ENCODE measurements around the gene GPT2. TPM values are rescaled to one million over a fixed set of nuclear protein-coding genes. Genes with fewer than 3 reads are reported as not detected.

Gene GPT2
- total RNA-seq, 1 donor from 2014 or later: 12.9 TPM

DNA sequence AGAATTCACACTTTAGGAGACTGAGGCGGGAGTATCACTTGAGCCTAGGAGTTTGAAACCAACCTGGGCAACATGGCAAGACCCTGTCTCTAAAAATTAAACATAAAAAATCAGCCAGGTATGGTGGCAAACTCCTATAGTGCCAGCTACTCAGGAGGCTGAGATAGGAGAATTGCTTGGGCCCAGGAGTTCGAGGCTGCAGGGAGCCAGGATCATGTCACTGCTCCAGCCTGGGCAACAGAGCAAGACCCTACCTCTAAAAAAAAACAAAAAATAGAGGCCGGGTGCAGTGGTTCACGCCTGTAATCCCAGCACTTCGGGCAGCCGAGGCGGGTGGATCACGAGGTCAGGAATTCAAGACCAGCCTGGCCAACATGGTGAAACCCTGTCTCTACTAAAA, 8.9 kb upstream of the GPT2 start:
- Mint-ChIP-seq H3K27me3 (ENCODE audit: low read depth) (peaks cover 5% of the 10 kb centered on the region), H3K9me3 (no peaks in the 10 kb centered on the region), H3K36me3 (ENCODE audit: low read depth) (no peaks in the 10 kb centered on the region), H3K4me3 (ENCODE audit: low read depth) (no peak overlapping the region), H3K4me1 (ENCODE audit: low read depth) (no peaks in the 10 kb centered on the region), H3K27ac (no peak overlapping the region)
- intact Hi-C loops (cut with micrococcal nuclease): no loop called here
- DNase-seq (ENCODE audit: low spot score): no peak

- H3K9me3 Mint-ChIP-seq: no peaks in the 10 kb centered on the region
- intact Hi-C loops (cut with micrococcal nuclease): loop anchor here (5.0 kb wide), 1 partner anchor 90 kb away; no protein-coding TSS in a partner anchor
- H3K27me3 Mint-ChIP-seq (ENCODE audit: low read depth): peaks cover 21% of the 10 kb centered on the region
- H3K4me3 Mint-ChIP-seq (ENCODE audit: low read depth): peak overlapping the region; percentile 30
- H3K27ac Mint-ChIP-seq: no peak overlapping the region
- H3K4me1 Mint-ChIP-seq (ENCODE audit: low read depth): peaks cover 12% of the 10 kb centered on the region
- H3K36me3 Mint-ChIP-seq (ENCODE audit: low read depth): peaks cover 3% of the 10 kb centered on the region
- no peak for DNase-seq (ENCODE audit: low spot score)
Observed at GRCh38 chr16:46882304-46882939, 1.7 kb upstream of the GPT2 start.

DNA sequence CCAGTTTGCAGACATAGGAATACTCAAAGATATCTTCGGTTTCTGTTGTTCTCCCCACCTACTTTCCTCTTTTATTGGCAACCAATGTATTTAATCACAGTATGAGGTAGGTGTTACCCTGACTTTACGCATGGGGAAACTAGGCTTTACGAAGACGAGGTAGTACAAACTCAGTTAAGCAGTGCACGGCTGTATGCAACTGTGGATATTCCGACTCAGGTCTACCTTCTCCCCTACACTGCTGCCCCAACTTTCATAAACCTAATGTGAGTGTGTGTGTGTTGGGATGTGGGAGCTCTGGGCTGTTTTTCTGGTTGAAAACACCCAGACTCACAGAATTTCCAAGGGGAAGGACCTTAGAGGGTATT, 1.2 kb upstream of the GPT2 start:
- no peak overlapping the region for H3K27ac Mint-ChIP-seq
- peaks cover 21% of the 10 kb centered on the region for H3K27me3 Mint-ChIP-seq (ENCODE audit: low read depth)
- intact Hi-C loops (cut with micrococcal nuclease): loop anchor here (5.0 kb wide), 1 partner anchor 91 kb away; no protein-coding TSS in a partner anchor
- H3K9me3 Mint-ChIP-seq: no peaks in the 10 kb centered on the region
- H3K4me1 Mint-ChIP-seq (ENCODE audit: low read depth): peaks cover 12% of the 10 kb centered on the region
- H3K4me3 Mint-ChIP-seq (ENCODE audit: low read depth): peak overlapping the region; percentile 84
- DNase-seq (ENCODE audit: low spot score): no peak
- peaks cover 3% of the 10 kb centered on the region for H3K36me3 Mint-ChIP-seq (ENCODE audit: low read depth)

DNA sequence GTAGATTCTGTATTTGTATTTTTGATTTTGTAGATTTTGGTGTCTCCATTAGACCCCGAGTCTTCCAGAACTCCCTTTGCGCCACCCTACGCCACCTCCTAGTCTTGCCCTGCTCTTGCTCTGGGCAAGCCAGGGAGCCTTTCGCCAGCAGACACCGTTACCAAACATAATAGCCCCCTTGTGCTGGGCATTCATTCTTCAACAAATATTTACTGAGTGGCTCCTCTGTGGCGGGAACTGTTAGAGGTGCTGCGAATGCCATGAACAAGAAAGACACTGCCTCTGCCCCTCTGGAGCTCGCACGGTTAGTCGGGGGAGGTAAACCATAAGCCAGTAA, 841 bp upstream of the GPT2 start:
- Mint-ChIP-seq H3K4me1 (ENCODE audit: low read depth) (peaks cover 12% of the 10 kb centered on the region), H3K36me3 (ENCODE audit: low read depth) (peaks cover 3% of the 10 kb centered on the region), H3K4me3 (ENCODE audit: low read depth) (peak overlapping the region; percentile 84), H3K27ac (peak overlapping the region; percentile 77), H3K9me3 (no peaks in the 10 kb centered on the region), H3K27me3 (ENCODE audit: low read depth) (peaks cover 21% of the 10 kb centered on the region)
- no peak for DNase-seq (ENCODE audit: low spot score)
- intact Hi-C loops (cut with micrococcal nuclease): loop anchor here (5.0 kb wide), 1 partner anchor 91 kb away; no protein-coding TSS in a partner anchor

GRCh38 chr16:46884513-46885293, 541 bp downstream of the GPT2 start:
- Mint-ChIP-seq H3K4me1 (ENCODE audit: low read depth) (peaks cover 12% of the 10 kb centered on the region), H3K36me3 (ENCODE audit: low read depth) (peaks cover 3% of the 10 kb centered on the region), H3K27ac (no peak overlapping the region), H3K9me3 (no peaks in the 10 kb centered on the region), H3K27me3 (ENCODE audit: low read depth) (peaks cover 21% of the 10 kb centered on the region), H3K4me3 (ENCODE audit: low read depth) (peak overlapping the region; percentile 78)
- intact Hi-C loops (cut with micrococcal nuclease): loop anchor here (1.0 to 5.0 kb wide), 4 partner anchors 22 to 195 kb away; partner anchors contain the start of genes C16orf87, ORC6 and VPS35
- DNase-seq (ENCODE audit: low spot score): peak; percentile 13

DNA sequence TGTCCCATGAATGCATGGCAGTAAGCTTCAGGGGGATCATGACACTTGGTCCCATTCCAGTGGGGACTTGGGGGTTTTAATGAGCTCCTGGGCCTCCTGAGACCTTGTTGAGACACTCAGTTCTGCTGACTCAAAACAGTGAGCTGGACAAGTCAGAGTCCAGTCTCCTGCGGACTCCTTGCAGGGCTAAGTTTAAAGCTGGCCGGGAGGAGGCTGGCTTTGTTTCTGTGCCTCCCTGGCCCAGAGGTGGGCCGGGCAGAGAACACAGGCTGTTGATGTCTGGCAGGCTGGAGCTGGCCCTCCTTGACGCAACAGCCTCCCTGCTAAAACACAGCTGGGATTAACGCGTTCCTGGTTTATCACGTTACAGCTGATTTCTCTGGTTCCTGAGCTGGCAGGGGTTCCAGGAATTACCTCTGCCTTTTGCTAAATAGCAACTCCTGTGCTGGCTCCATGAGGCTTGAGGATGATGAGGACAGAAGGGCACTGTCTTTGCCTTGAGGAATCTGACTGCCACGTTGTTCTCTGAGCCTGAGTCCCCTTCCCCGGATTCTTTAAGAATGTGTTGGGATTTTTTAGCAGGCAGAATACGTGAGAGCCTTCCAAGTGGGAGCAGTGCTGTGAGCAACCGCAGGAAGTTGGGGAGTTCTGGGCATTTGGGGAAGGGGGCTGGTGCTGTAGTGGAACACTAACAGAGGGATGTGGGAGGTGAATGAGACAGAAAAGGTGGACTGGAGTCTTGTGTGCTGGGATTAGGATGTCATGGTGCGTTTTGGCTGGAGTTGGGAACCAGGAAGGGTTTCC, 2.0 kb downstream of the GPT2 start:
- intact Hi-C loops (cut with micrococcal nuclease): loop anchor here (2.0 kb wide), 1 partner anchor 23 kb away; no protein-coding TSS in a partner anchor
- peaks cover 12% of the 10 kb centered on the region for H3K4me1 Mint-ChIP-seq (ENCODE audit: low read depth)
- peaks cover 9% of the 10 kb centered on the region for H3K27me3 Mint-ChIP-seq (ENCODE audit: low read depth)
- DNase-seq (ENCODE audit: low spot score): no peak
- no peaks in the 10 kb centered on the region for H3K9me3 Mint-ChIP-seq
- H3K36me3 Mint-ChIP-seq (ENCODE audit: low read depth): peaks cover 3% of the 10 kb centered on the region
- no peak overlapping the region for H3K27ac Mint-ChIP-seq
- peak overlapping the region; percentile 69 for H3K4me3 Mint-ChIP-seq (ENCODE audit: low read depth)

- H3K27me3 Mint-ChIP-seq (ENCODE audit: low read depth): peaks cover 6% of the 10 kb centered on the region
- H3K4me3 Mint-ChIP-seq (ENCODE audit: low read depth): no peak overlapping the region
- H3K27ac Mint-ChIP-seq: no peak overlapping the region
- H3K9me3 Mint-ChIP-seq: no peaks in the 10 kb centered on the region
- H3K36me3 Mint-ChIP-seq (ENCODE audit: low read depth): peaks cover 3% of the 10 kb centered on the region
- H3K4me1 Mint-ChIP-seq (ENCODE audit: low read depth): peaks cover 14% of the 10 kb centered on the region
- no peak for DNase-seq (ENCODE audit: low spot score)
- intact Hi-C loops (cut with micrococcal nuclease): no loop called here
Observed at GRCh38 chr16:46886764-46887523, 2.8 kb downstream of the GPT2 start.

DNA sequence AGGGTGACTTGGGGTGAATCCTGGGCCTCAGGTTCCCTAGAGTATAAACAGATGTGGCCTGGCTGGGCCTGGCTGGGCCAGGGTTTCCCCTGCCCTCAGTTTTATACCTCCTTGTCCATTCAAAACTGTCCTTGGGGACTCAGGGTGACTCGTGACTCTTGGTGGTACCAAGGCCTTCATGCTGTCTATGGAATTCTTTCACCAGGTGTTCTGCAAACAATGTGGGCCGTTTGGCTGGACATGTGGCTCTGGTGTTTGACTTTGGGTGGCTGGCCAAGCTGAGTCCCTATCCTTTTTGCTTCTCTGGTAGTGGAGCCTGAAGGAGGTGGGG, 3.3 kb downstream of the GPT2 start:
- peaks cover 3% of the 10 kb centered on the region for H3K36me3 Mint-ChIP-seq (ENCODE audit: low read depth)
- no peak overlapping the region for H3K27ac Mint-ChIP-seq
- no peak overlapping the region for H3K4me3 Mint-ChIP-seq (ENCODE audit: low read depth)
- no peak for DNase-seq (ENCODE audit: low spot score)
- H3K27me3 Mint-ChIP-seq (ENCODE audit: low read depth): peaks cover 2% of the 10 kb centered on the region
- H3K9me3 Mint-ChIP-seq: no peaks in the 10 kb centered on the region
- intact Hi-C loops (cut with micrococcal nuclease): no loop called here
- peaks cover 18% of the 10 kb centered on the region for H3K4me1 Mint-ChIP-seq (ENCODE audit: low read depth)

- H3K27me3 Mint-ChIP-seq (ENCODE audit: low read depth): no peaks in the 10 kb centered on the region
- intact Hi-C loops (cut with micrococcal nuclease): no loop called here
- peaks cover 12% of the 10 kb centered on the region for H3K4me1 Mint-ChIP-seq (ENCODE audit: low read depth)
- peaks cover 3% of the 10 kb centered on the region for H3K36me3 Mint-ChIP-seq (ENCODE audit: low read depth)
- no peak overlapping the region for H3K27ac Mint-ChIP-seq
- no peak for DNase-seq (ENCODE audit: low spot score)
- H3K9me3 Mint-ChIP-seq: no peaks in the 10 kb centered on the region
- no peak overlapping the region for H3K4me3 Mint-ChIP-seq (ENCODE audit: low read depth)
Observed at GRCh38 chr16:46889245-46889941, 5.2 kb downstream of the GPT2 start.

GRCh38 chr16:46889942-46890300, 5.8 kb downstream of the GPT2 start:
- intact Hi-C loops (cut with micrococcal nuclease): no loop called here
- Mint-ChIP-seq H3K4me1 (ENCODE audit: low read depth) (peaks cover 12% of the 10 kb centered on the region), H3K27me3 (ENCODE audit: low read depth) (no peaks in the 10 kb centered on the region), H3K4me3 (ENCODE audit: low read depth) (no peak overlapping the region), H3K9me3 (no peaks in the 10 kb centered on the region), H3K36me3 (ENCODE audit: low read depth) (peaks cover 3% of the 10 kb centered on the region), H3K27ac (no peak overlapping the region)
- DNase-seq (ENCODE audit: low spot score): no peak

DNA sequence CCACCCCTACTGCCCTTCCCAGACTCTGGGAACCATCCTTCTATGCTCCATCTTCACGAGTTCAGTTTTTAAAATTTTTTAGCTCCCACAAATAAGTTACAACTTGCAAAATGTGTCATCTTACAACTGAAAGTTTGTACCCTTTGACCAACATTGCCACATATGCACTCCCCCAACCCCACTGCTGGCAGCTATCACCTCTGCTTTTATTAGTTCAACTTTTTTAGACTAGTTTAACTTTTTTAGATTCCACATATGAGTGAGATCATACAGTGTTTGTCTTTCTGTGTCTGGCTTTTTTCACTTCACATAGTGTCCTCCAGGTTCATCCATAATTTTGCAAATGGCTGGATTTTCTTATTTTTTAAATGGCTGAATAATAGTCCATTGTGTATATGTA, 7.7 kb downstream of the GPT2 start:
- Mint-ChIP-seq H3K27ac (no peak overlapping the region), H3K27me3 (ENCODE audit: low read depth) (no peaks in the 10 kb centered on the region), H3K4me1 (ENCODE audit: low read depth) (peaks cover 6% of the 10 kb centered on the region), H3K9me3 (no peaks in the 10 kb centered on the region), H3K36me3 (ENCODE audit: low read depth) (no peaks in the 10 kb centered on the region), H3K4me3 (ENCODE audit: low read depth) (no peak overlapping the region)
- DNase-seq (ENCODE audit: low spot score): no peak
- intact Hi-C loops (cut with micrococcal nuclease): no loop called here
